H1 (cell line): ENCODE results near the gene FAM83F. TPM values are rescaled to one million over a fixed set of nuclear protein-coding genes. Genes with fewer than 3 reads are reported as not detected.

ENCODE experiments used
- CTCF ChIA-PET: fragments of 300-600 bp; sonication (Branson Sonifier 250); formaldehyde crosslinking; loops from one replicate; lab custom pipeline; 2021; ENCODE audit not compliant: partially characterized antibody; lab: Charles Lee
- POLR2A ChIA-PET: fragments of 300-600 bp; sonication (Branson Sonifier 250); formaldehyde crosslinking; loops from one replicate; lab custom pipeline; 2021; ENCODE audit warnings: inconsistent platforms; ENCODE audit not compliant: partially characterized antibody; lab: Charles Lee
- DNase-seq, 2 experiments: peaks; one replicate each; pipeline versions ENCODE4 v3.0.0 to v3.0.0-alpha.2; 2010 to 2022; ENCODE audit warnings: low spot score in 2 of 2, low read depth in 1 of 2, mixed read lengths in 1 of 2
- FAIRE-seq: peaks from 2 replicates; lab custom pipeline; 2011; peaks lifted over from hg19 to GRCh38; lab: Jason Lieb, UNC
- H2AFZ ChIP-seq: 2 replicates; pipeline ENCODE4 v1.8.1; 2012; ENCODE audit warnings: low read length, inconsistent platforms
- H2AK5ac ChIP-seq: 2 replicates; pipeline ENCODE4 v1.6.1; 2013; ENCODE audit warnings: low read depth, low read length
- H2BK120ac ChIP-seq: replicated peaks from 2 replicates; pipeline ENCODE3; 2013; ENCODE audit warnings: low read depth, low read length, inconsistent platforms
- H2BK12ac ChIP-seq: 2 replicates; pipeline ENCODE4 v1.6.1; 2013; ENCODE audit warnings: low read depth, low read length
- H2BK15ac ChIP-seq: 2 replicates; pipeline ENCODE4 v1.6.1; 2013; ENCODE audit warnings: low read length
- H2BK20ac ChIP-seq: 2 replicates; pipeline ENCODE4 v1.6.1; 2013; ENCODE audit warnings: low read length
- H2BK5ac ChIP-seq: 2 replicates; pipeline ENCODE4 v1.6.1; 2013; ENCODE audit warnings: low read depth, low read length
- H3K14ac ChIP-seq: 2 replicates; pipeline ENCODE4 v1.6.1; 2013; ENCODE audit warnings: inconsistent platforms; ENCODE audit not compliant: insufficient read length
- H3K18ac ChIP-seq: 2 replicates; pipeline ENCODE4 v1.6.1; 2013; ENCODE audit warnings: low read length; ENCODE audit errors: extremely low read depth
- H3K23ac ChIP-seq: 2 replicates; pipeline ENCODE4 v1.6.1; 2013; ENCODE audit warnings: inconsistent platforms; ENCODE audit not compliant: insufficient read length
- H3K23me2 ChIP-seq: 2 replicates; pipeline ENCODE4 v1.6.1; 2013; ENCODE audit warnings: low read depth, low read length
- H3K27ac ChIP-seq: 2 replicates; pipeline ENCODE4 v1.6.1; 2011; ENCODE audit warnings: low read depth, low read length, inconsistent platforms
- H3K27me3 ChIP-seq, 4 experiments: replicated peaks in 1 of 4; 1 replicate in 1 of 4; 2 replicates in 3 of 4; pipeline versions ENCODE4 v1.6.1 to v1.8.1; 2011 to 2013; ENCODE audit warnings: low read length in 3 of 4, mild to moderate bottlenecking in 3 of 4, inconsistent platforms in 2 of 4, mixed read lengths in 2 of 4, moderate library complexity in 1 of 4; ENCODE audit not compliant: control insufficient read depth in 3 of 4, insufficient read depth in 3 of 4; ENCODE audit errors: extremely low read depth in 1 of 4
- H3K36me3 ChIP-seq, 4 experiments: 2 replicates each; pipeline versions ENCODE4 v1.6.1 to v1.8.1; 2011 to 2013; ENCODE audit warnings: mild to moderate bottlenecking in 4 of 4, low read length in 3 of 4, moderate library complexity in 2 of 4, control low read depth in 1 of 4, inconsistent platforms in 1 of 4; ENCODE audit not compliant: insufficient read depth in 4 of 4, control insufficient read depth in 2 of 4
- H3K4ac ChIP-seq: replicated peaks from 2 replicates; pipeline ENCODE3; 2013; ENCODE audit warnings: low read length, low read depth, mixed read lengths, inconsistent platforms; ENCODE audit not compliant: insufficient read length
- H3K4me1 ChIP-seq, 4 experiments: replicated peaks in 1 of 4; 1 replicate in 1 of 4; 2 replicates in 3 of 4; pipeline versions ENCODE4 v1.6.1 to v1.8.1; 2011 to 2013; ENCODE audit warnings: low read length in 3 of 4, inconsistent platforms in 2 of 4, mixed read lengths in 1 of 4; ENCODE audit not compliant: insufficient read depth in 4 of 4, control insufficient read depth in 3 of 4
- H3K4me2 ChIP-seq, 2 experiments: 2 replicates each; pipeline versions ENCODE4 v1.6.1 to v1.8.1; 2011 to 2013; ENCODE audit warnings: low read depth in 2 of 2, low read length in 2 of 2, control low read depth in 1 of 2, inconsistent platforms in 1 of 2, mild to moderate bottlenecking in 1 of 2; ENCODE audit not compliant: insufficient read depth in 1 of 2
- H3K4me3 ChIP-seq, 4 experiments: fragments of 200-600, 300-600 bp in 1 of 4; sonication (generic), shearing (Covaris generic), sonication (Bioruptor Twin) in 1 of 4; 2 replicates each; pipeline versions ENCODE4 v1.5.1 to v1.8.1; 2011 to 2016; ENCODE audit warnings: low read length in 4 of 4, low read depth in 3 of 4, control low read depth in 2 of 4, inconsistent platforms in 2 of 4, mild to moderate bottlenecking in 2 of 4, mixed read lengths in 1 of 4, moderate library complexity in 1 of 4; ENCODE audit not compliant: insufficient read depth in 2 of 4; ENCODE audit errors: extremely low read depth in 1 of 4
- H3K56ac ChIP-seq: replicated peaks from 2 replicates; pipeline ENCODE3; 2013; ENCODE audit warnings: low read depth, mild to moderate bottlenecking, mixed read lengths, low read length, inconsistent platforms; ENCODE audit not compliant: insufficient read length
- H3K79me1 ChIP-seq: 2 replicates; pipeline ENCODE4 v1.6.1; 2013; ENCODE audit warnings: low read depth, low read length, control low read depth
- H3K79me2 ChIP-seq, 2 experiments: 2 replicates each; pipeline versions ENCODE4 v1.6.1 to v1.8.1; 2012 to 2013; ENCODE audit warnings: low read length in 2 of 2, mild to moderate bottlenecking in 2 of 2, inconsistent platforms in 1 of 2; ENCODE audit not compliant: insufficient read depth in 2 of 2, control insufficient read depth in 1 of 2
- H3K9ac ChIP-seq, 4 experiments: replicated peaks in 1 of 4; 1 replicate in 1 of 4; 2 replicates in 3 of 4; pipeline versions ENCODE4 v1.6.1 to v1.8.1; 2011 to 2013; ENCODE audit warnings: low read depth in 3 of 4, low read length in 3 of 4, control low read depth in 2 of 4, mild to moderate bottlenecking in 2 of 4, moderate library complexity in 2 of 4, inconsistent platforms in 1 of 4; ENCODE audit errors: extremely low read depth in 1 of 4
- H3K9me3 ChIP-seq, 2 experiments: 2 replicates each; pipeline versions ENCODE4 v1.6.1 to v1.8.1; 2012 to 2013; ENCODE audit warnings: mild to moderate bottlenecking in 2 of 2, moderate library complexity in 2 of 2, control low read depth in 1 of 2, inconsistent platforms in 1 of 2, low read depth in 1 of 2, low read length in 1 of 2, mixed read lengths in 1 of 2; ENCODE audit not compliant: insufficient read depth in 2 of 2
- H4K20me1 ChIP-seq, 2 experiments: replicated peaks in 1 of 2; 2 replicates each; pipeline versions ENCODE3 to v1.8.1; 2011 to 2013; ENCODE audit warnings: inconsistent platforms in 2 of 2, low read length in 2 of 2, mild to moderate bottlenecking in 1 of 2; ENCODE audit not compliant: insufficient read depth in 2 of 2, control insufficient read depth in 1 of 2
- H4K5ac ChIP-seq: 2 replicates; pipeline ENCODE4 v1.6.1; 2013; ENCODE audit warnings: low read length, low read depth, mixed read lengths, inconsistent platforms; ENCODE audit not compliant: insufficient read length
- H4K8ac ChIP-seq: 2 replicates; pipeline ENCODE4 v1.8.0; 2013; ENCODE audit warnings: mild to moderate bottlenecking, moderate library complexity, low read length, inconsistent platforms; ENCODE audit not compliant: insufficient read depth; ENCODE audit errors: extremely low read depth
- H4K91ac ChIP-seq: replicated peaks from 2 replicates; pipeline ENCODE3; 2013; ENCODE audit warnings: low read length, mixed read lengths, inconsistent platforms; ENCODE audit not compliant: insufficient read length
- BACH1 ChIP-seq: IDR thresholded peaks from 2 replicates; pipeline ENCODE4 v1.6.1; 2012; ENCODE audit warnings: low read length, improper control_type of control experiment
- CEBPB ChIP-seq: IDR thresholded peaks from 2 replicates; pipeline ENCODE4 v1.6.1; 2012; ENCODE audit warnings: low read depth, low read length
- CTBP2 ChIP-seq: IDR thresholded peaks from 2 replicates; pipeline ENCODE4 v1.7.0; 2011; ENCODE audit warnings: borderline replicate concordance, mild to moderate bottlenecking, moderate library complexity, mixed read lengths, low read length; ENCODE audit not compliant: insufficient read depth, insufficient read length
- EGR1 ChIP-seq: IDR thresholded peaks from 2 replicates; pipeline ENCODE4 v1.6.1; 2011; ENCODE audit warnings: low read depth, low read length, borderline replicate concordance
- GTF2F1 ChIP-seq: IDR thresholded peaks from 2 replicates; pipeline ENCODE4 v1.6.1; 2012; ENCODE audit warnings: low read depth, low read length, improper control_type of control experiment, borderline replicate concordance
- KDM4A ChIP-seq: IDR thresholded peaks from one replicate; pipeline ENCODE4 v1.7.1; 2012; ENCODE audit warnings: low read depth, mild to moderate bottlenecking, moderate library complexity, low read length, inconsistent platforms; ENCODE audit not compliant: severe bottlenecking
- KDM5A ChIP-seq: fragments of 200-600 bp; IDR thresholded peaks from 2 replicates; pipeline ENCODE4 v1.7.1; 2012; ENCODE audit warnings: mild to moderate bottlenecking, low read length, inconsistent platforms, mixed read lengths
- MAFK ChIP-seq: IDR thresholded peaks from 2 replicates; pipeline ENCODE4 v1.6.1; 2012; ENCODE audit warnings: low read depth, mild to moderate bottlenecking, improper control_type of control experiment, low read length
- POLR2A ChIP-seq, 2 experiments: IDR thresholded peaks; 1 replicate in 1 of 2; 2 replicates in 1 of 2; pipeline ENCODE4 v1.6.1; 2011; ENCODE audit warnings: low read depth in 2 of 2, low read length in 2 of 2, mild to moderate bottlenecking in 2 of 2; ENCODE audit errors: control extremely low read depth in 1 of 2
- SIN3A ChIP-seq, 2 experiments: IDR thresholded peaks in 1 of 2; conservative IDR thresholded peaks in 1 of 2; 2 replicates each; pipeline ENCODE4 v1.6.1; 2011 to 2012; ENCODE audit warnings: low read length in 2 of 2, improper control_type of control experiment in 1 of 2, low read depth in 1 of 2, mild to moderate bottlenecking in 1 of 2
- TAF1 ChIP-seq: IDR thresholded peaks from 2 replicates; pipeline ENCODE4 v1.6.1; 2011; ENCODE audit warnings: mild to moderate bottlenecking, low read depth, low read length
- YY1 ChIP-seq: IDR thresholded peaks from 2 replicates; pipeline ENCODE4 v1.6.1; 2011; ENCODE audit warnings: low read depth, mild to moderate bottlenecking, low read length
- WGBS, 2 experiments: shearing (Covaris generic) in 1 of 2; methylation state at CpG; one replicate each; pipeline versions ENCODE4 v1.1.6 to v1.1.7; 2013 to 2015; ENCODE audit warnings: low lambda C conversion rate in 2 of 2, mixed read lengths in 2 of 2, inconsistent platforms in 1 of 2, low coverage in 1 of 2, missing lambda C conversion rate in 1 of 2; ENCODE audit not compliant: insufficient replicate concordance in 2 of 2, insufficient coverage in 1 of 2, insufficient read length in 1 of 2; ENCODE audit errors: extremely low coverage in 1 of 2, missing lambda C conversion rate in 1 of 2; 5-methylcytosine and 5-hydroxymethylcytosine counted together
- polyA plus RNA-seq, 7 experiments: library from polyadenylated mRNA; depleted of rRNA in 3 of 7; stranded (reverse) in 5 of 7; unstranded in 2 of 7; fragments of >200 nt in 5 of 7; fragments of 200-250 nt in 2 of 7; gene quantifications; 1 replicate in 5 of 7; 2 replicates in 1 of 7; 4 replicates in 1 of 7; pipeline versions ENCODE4 v1.2.1 to v1.2.3, GENCODE V29; 2011 to 2013; ENCODE audit warnings: missing spikeins in 2 of 7, mixed read lengths in 2 of 7
- total RNA-seq: library from RNA; stranded (reverse); fragmentation: NEBNext Ultra II Directional; extraction: Animal tissue kit (Norgen Biotek cat#: 25700); gene quantifications from 2 replicates; pipeline ENCODE4 v1.2.1, GENCODE V29; 2021

FAM83F gene
- total and polyA plus RNA-seq, 2 of the 8 experiments (the other 6 are each of a cell fraction or from before 2014, with no cell fraction given) = 8.6 to 18.9 TPM

DNA sequence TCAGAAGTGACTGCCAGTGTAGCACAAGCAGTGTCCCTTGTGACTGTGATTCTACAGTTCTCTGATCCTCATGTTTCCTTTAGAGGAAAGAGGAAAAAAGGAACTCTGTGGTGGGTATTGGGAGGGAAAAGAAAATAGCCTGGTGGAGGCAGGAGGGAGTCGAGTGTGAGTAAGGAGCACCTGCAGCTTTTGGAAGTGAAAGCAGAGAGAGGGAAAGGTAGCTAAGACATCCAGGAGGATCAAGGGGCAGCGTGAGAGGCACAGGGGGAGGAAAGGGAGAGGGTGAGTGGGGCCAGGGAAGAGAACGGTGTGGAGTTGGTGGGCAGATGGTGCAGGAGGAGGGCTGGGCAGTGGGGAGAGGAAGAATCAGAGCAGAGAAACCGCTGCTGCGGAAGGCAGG, 22.1 kb upstream of the FAM83F start:
- Histone ChIP-seq H3K4me1 (peaks cover 0 to 7% (median 0%) of the 10 kb centered on the region in 4 experiments; a peak in 4 of 7 replicates), H3K23ac (no peak overlapping the region), H2AK5ac (no peak overlapping the region), H3K23me2 (no peaks in the 10 kb centered on the region; the same call in 1 of the 2 replicates), H3K14ac (no peak overlapping the region), H3K36me3 (no peaks in the 10 kb centered on the region), H3K79me2 (no peaks in the 10 kb centered on the region), H2BK5ac (no peak overlapping the region), H3K4me2 (no peak overlapping the region), H3K56ac (no peak overlapping the region), H4K5ac (no peak overlapping the region), H2BK20ac (peak overlapping the region; percentile 17; the same call in 1 of the 2 replicates), H2BK120ac (no peak overlapping the region), H4K8ac (no peak overlapping the region), H3K4me3 (no peak overlapping the region), H3K18ac (no peak overlapping the region), H4K91ac (no peak overlapping the region), H3K9me3 (no peaks in the 10 kb centered on the region), H3K27me3 (peaks cover 0 to 2% (median under 1%) of the 10 kb centered on the region in 4 experiments; a peak in 3 of 7 replicates), H4K20me1 (no peaks in the 10 kb centered on the region), H2BK12ac (no peak overlapping the region), H3K27ac (no peak overlapping the region), H2AFZ (peak overlapping the region; percentile 67; the same call in 1 of the 2 replicates), H3K4ac (no peak overlapping the region), H3K9ac (no peak overlapping the region), H2BK15ac (no peak overlapping the region), H3K79me1 (no peaks in the 10 kb centered on the region)
- WGBS, 2 experiments = 77% methylated on average over 5 of the region's 5 CpGs; no CpG with 5 or more reads in 1 of the 2 experiments
- DNase-seq (no peak), FAIRE-seq (no peak)
- ChIA-PET POLR2A (interaction anchor here (0.6 kb wide), 1 partner anchor 52 kb away, joined by 4 read pairs; no protein-coding TSS in a partner anchor), CTCF (interaction anchor here (0.9 to 3.3 kb wide), 7 partner anchors 11 to 437 kb away, joined by 3 to 14 read pairs (median 6); no protein-coding TSS in a partner anchor)
- TF ChIP-seq SIN3A (conservative IDR thresholded peaks at IDR 0.05 in 1 of 2, IDR thresholded peaks at IDR 0.05 in 1 of 2; ENCODE audit: low read depth in 1 of 2, low read length in 2 of 2) (no peak), YY1 (no peak), POLR2A (IDR thresholded peaks at IDR 0.05; ENCODE audit: control extremely low read depth in 1 of 2, low read depth in 2 of 2, low read length in 2 of 2) (no peak), MAFK (no peak), BACH1 (no peak), KDM4A (no peak), EGR1 (no peak), TAF1 (no peak), CEBPB (no peak), KDM5A (no peak), CTBP2 (no peak), GTF2F1 (no peak)
